ENCODE measurements around the gene RRAGC.
"Not testable (repeated sequence)": the region's sequence is repeated elsewhere in the genome, so short reads cannot be mapped to it uniquely, and the experiment has no call there.

The RRAGC gene

DNA sequence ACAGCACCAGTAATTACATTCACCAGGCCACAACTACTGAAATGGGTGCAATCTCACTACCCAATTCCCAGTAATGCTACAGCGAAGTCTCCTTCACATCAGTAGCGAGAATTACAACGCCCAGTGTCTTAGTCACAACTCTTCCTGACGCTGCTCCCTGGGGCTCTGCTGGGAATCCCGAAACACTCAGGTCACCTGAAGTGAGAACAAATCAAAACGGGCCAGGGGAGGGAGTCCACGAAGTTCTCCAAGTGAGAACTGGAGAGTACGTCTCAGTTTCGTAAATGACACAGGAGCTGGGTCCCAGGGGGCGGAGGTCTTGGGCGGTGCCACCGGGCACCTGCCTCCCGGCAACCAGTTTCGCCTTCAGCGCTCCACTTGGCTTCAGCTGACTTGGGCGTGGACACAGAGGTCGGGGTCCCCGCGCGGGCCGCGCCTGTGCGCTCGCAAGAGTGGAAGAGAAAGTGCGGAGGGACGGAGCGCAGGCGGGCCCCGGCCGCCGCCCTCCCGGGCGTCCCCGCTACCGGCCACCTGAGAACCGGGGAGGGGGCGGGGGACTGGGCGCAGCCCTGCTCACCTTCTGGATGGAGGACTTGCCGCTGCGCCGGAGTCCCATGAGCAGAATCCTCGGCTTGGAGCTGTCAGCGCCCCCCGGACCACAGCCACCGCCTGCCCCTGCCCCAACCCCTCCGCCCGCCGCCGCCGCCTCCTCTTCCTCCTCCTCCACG lies 575 bp downstream of the RRAGC start:
- peak; percentile 54 for DNase-seq

DNA sequence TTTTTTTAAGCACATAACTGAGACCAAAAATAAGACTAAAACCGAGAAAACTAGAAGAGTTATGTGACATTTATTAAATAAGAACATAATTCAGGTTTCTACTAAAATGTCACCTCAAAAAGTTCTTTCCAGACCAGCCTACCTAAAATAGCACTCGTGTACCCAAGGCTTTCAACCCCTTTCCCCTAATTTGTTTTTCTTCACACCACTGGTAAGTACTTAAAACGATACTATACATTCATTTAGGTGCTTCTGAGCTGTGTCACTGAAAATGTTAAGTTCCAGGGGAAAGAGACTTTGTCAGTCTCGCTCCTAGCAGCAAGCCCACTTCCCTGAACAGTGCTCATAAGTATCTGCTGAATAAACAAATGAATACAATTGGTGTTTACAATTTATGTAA lies 6.8 kb downstream of the RRAGC start:
- no peak for DNase-seq

DNA sequence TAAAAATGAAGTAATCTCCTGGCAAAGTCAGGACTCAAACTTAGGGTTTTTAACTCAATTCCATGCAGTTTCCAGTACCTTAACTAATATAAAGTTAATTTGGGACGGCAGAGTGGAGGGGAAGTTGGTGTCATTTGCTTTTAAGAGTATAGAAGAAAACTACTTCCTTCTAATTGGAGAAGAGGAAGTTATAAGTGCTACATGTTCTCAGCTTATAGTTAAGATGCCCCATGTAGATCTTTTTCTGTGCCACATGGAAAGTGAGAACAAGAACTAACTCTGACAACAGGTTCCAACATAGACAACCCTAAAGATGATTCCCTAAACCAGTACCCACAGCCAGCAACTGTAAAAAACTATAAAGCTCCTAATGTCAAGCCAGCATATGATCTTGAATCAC lies 11.5 kb downstream of the RRAGC start:
- peak; percentile 70 for DNase-seq

DNA sequence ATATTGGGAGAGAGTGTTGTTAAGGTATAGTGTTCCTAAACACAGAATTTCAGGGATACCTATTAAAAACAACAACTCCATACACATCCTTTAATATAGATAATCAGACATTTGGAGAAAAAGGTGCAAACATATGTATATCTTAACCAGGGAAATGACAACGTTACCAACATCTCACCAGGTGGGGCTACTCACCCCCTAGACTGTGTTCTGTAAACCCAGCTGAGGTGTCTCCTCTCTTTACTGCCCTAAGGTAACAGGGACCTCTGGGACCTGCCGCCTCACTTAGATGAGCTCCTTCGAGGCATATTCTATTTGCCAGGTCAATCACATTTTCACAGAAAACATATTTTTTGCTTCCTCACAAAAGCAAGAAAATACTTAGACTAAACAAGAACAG lies 13.4 kb downstream of the RRAGC start:
- no peak for DNase-seq

DNA sequence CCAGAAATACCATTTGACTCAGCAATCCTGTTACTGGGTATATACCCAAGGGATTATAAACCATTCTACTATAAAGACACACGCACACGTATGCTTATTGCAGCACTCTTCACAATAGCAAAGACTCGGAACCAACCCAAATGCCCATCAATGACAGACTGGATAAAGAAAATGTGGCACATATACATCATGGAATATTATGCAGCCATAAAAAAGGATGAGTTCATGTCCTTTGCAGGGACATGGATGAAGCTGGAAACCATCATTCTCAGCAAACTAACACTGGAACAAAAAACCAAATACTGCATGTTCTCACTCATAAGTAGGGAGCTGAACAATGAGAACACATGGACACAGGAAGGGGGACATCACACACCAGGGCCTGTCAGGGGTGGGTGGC lies 14.5 kb downstream of the RRAGC start:
- not testable (repeated sequence) for DNase-seq

DNA sequence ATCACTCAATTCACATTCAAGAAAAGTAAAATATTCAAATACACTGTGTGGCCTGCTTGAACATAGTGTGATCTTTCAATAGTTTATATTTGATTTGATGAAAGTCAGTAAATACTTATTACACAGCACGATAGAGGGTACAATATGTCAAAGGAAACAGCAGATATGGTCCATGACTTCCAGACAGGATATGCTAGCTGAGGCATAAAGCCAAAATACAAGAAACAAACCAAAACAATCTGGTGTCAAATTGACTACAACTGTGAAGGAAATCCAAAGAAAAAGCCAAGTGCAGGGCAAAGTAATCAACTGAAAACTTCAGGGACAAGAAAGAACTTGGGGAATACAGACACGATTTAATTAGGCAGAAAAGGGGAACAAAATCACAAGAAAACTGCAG lies 19.3 kb downstream of the RRAGC start:
- DNase-seq = no peak

DNA sequence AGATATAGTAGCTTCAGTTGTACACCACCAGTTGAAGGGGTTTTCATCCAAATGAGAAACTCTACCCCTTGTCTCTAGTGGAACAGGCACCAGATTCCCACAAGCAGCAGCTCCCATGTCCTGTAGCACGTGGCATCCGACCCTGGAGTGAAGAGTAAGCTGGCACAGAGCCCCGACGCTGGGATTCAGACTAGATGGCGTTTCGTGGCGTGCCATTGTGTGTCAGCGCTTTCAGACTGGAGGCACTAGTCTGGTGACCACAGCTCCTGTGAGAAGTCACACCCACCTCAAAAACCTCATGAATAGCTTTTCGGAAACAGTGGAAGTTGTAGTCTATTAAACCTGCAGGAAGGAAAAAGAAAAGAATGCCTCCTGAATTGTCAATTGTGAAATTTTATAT lies 20.2 kb downstream of the RRAGC start:
- DNase-seq = no peak

DNA sequence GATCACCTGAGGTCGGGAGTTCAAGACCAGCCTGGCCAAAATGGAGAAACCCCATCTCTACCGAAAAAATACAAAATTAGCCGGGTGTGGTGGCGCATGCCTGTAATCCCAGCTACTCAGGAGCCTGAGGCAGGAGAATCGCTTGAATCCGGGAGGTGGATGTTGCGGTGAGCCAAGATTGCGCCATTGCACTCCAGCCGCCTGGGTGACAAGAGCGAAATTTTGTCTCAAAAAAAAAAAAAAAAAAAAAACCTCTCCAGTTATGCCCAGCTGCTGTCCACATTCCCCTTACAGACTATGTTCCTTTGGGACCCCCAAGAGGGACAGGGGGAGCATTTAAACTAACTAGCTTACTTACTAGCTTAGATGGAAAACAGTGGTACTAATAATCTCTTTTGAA lies 23.3 kb downstream of the RRAGC start:
- DNase-seq = not testable (repeated sequence)

DNA sequence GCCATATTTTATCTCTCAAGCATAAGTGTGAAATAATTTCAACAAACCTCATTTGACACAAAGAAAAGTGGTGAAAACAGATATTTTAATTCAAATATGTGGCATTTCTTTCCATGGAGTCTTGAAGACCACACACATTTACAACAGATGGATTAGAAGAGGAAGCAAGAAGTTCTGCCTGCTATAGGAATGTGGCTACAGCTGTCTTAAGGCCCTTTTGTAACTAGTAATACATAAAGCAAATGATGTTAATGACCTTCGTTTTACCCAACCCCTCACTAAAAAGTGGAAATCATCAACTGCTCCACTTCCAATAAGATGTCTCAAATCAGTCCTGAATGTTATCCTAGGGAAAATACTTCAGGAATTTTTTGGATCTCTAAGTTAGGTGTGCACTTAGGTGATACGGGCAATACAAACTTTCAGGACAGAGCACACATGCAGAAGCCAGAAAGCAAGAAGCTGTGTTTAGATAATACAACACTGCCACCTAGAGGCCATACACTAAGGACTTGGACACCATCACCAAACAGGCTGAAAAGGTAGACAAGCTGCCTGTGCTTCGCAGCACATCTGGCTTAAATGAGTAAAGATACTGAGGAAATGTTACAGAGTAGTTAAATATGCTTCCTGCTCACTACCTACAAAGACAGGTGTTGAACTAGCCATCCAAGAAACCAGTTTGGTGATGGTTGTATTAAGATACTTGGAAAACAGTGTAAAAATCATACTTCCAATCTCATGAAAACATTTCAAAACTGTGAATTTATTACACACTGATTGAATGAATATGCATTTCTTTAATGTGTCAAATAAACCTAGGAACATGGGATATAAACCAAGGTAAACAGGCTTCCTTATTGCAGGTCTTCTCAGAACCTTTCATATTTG lies 24.4 kb downstream of the RRAGC start:
- peak; percentile 89 for DNase-seq

DNA sequence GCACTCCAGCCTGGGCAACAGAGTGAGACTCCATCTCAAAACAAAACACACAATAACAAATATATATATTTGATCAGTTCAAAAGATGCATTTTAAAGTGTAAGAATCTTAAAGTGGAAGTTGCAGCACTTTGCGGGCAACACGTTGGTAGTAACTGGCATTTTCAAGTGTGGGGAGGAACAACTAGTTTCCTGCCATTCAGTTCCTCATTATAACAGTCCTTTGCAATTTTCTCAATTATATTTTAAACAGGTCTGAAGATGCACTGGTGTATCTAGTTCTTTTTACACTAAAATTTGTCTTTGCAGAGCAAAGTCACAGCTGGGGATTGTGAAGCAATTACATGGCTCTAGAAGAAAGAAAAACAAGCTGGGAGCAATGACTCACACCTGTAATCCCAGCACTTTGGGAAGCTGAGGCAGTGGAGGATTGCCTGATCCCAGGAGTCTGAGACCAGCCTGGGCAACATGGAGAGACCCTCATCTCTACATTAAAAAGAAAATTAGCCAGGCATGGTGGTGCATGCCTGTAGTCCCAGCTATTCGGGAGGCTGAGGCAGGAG lies 25.3 kb downstream of the RRAGC start:
- DNase-seq = no peak

DNA sequence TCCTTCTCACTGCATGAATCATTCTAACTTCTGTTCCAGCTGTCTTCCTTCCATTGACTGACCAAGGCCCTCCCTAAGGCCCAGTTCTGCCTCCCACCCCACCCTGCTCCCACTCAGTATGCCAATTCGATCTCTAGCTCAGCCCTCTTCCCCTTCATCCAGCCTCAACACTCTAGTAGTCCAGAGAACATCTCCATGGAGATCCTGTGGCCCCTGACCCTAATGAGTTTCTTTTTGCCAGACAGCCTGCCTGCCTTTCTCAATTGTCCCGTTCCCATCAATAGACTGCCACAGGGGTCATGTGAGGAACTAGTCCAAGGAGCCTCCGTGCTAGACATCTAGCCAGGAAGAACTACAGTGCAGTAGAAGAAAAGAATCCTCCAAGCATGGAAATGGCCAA lies 26.4 kb downstream of the RRAGC start:
- DNase-seq = no peak

DNA sequence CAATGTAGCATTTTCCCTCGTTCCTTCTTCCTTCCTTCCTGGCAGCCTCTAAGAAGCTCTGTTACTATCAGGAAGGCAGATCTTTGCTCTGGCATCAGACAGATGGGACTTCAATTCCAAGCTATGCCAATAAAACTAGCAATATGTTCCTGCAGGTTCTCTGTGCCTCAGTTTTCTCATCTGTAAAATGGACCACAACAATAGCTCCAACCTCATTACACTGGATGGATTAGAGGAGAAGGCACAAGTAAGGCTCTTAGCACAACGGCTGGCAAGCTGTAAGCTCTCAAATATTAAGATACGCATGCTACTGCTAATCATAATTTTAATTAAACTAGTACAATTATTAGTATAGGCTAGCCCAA lies 27.2 kb downstream of the RRAGC start:
- DNase-seq = no peak

DNA sequence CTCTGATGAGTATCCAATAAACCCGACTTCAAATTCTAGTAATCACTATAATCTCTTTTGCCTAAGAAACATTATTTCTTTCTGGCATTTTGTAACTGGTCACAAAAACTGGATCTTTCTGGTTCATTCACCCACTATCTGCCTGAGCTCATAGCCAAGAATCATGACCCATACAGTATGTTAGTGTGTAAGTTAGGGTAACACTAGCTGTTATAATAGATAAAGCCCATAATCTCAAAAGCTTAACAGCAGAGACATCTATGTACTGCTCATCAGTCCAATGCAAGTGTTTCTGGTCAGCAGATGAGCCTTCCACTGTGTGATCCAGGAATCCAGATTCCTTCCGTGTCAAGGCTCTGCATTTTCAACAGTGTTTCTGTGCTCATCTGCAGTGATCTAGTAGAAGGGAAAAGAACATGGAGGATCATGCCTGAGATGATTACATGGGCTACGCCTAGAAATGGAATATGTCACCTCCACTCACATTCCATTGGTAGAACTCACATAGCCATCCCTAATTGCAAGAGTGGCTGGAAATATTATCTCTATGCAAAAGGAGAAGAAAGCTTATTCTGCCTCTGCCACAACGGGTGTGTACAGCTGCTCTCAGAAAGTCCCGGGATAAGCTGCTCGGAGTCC lies 27.7 kb downstream of the RRAGC start:
- peak; percentile 30 for DNase-seq

DNA sequence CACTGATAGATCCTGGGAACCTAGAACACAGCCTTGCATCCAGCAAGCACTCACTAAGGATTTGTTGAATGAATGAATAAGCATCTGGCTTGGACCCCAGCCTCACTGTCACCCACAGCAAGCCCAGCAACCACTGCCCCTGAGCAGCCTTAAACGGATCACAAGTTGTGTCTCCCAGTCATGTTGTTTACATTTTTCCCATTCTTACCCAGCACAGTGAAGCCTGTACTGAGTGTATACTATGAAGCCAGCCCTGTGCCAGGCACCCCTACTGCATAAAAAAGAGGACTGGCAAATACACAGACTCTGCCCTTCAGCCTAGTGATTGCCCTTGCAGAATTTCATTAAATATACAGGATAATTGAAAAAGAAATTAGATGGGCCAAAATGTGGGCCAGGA lies 30.2 kb downstream of the RRAGC start:
- DNase-seq = no peak

DNA sequence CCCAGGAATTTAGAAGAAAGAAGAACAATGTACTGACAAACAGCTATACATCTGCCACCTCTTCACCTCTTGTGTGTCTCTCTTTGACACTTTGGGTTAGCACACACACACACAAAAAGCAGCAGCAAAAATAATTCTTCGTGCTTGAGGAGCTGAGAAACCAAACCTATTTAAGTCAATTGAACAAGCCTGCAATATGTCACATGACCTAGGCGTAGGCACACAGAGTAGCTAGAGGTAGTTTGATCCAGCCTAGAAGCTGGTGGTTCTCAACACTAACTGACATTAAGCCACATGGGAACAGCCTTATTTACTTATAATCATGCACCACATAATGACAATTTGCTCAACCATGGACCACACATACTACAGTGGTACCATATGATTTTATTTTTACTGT lies 32.3 kb downstream of the RRAGC start:
- DNase-seq = no peak

DNA sequence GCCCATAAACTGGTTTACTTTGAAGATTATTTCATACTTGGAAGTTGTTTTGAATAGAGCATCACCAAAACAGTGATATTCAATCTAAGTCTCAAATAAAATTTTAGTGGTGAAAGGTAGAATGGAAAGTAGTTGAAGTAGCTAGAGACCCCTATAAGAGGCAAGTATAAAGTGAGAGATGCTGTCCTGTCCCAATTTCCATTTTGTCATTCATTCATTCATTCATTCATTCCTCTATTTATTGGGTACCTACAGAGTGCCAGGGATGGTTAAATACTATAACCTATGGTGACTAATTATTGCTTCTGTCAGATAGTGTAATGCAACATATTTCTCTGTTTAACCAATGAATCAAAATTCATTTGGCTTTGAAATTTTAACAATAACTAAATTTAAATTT lies 32.7 kb downstream of the RRAGC start:
- no peak for DNase-seq

DNA sequence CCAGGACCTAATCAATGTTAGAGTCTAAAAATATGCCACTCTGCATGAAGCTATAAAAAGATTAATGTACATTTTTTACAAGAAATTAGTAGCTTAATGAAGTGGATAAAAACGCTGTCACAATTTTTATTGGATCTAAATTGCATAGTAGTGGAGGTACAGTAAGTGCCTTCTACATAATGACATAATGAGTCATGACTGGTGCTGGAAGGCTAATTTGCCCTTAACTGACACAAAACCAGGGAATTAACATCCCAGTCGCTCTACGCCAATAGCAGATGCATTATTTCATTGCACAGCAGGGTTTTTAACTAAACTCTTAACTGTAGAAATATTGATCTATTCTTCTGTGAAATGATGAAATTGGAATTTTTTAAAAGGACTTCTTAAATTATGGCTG lies 33.3 kb downstream of the RRAGC start:
- DNase-seq = no peak

DNA sequence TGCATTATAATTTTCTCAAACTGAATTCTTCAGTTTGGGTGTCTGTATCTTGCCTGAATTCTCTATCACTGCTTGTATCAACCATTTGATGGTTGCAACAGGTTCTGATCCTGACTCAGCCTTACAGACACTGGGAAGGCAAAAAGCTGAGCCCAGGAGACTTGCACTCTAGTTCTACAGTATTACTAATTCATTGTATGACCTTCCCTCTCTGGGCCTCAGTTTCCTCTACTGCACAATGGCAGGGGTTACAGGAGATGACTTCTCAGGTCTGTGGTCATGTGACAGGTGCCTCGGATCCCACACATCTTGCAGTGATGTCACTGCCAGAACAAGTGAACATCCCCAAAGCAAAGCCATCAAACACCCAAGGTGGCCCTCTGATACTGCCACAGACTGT lies 38.7 kb downstream of the RRAGC start:
- DNase-seq = no peak

DNA sequence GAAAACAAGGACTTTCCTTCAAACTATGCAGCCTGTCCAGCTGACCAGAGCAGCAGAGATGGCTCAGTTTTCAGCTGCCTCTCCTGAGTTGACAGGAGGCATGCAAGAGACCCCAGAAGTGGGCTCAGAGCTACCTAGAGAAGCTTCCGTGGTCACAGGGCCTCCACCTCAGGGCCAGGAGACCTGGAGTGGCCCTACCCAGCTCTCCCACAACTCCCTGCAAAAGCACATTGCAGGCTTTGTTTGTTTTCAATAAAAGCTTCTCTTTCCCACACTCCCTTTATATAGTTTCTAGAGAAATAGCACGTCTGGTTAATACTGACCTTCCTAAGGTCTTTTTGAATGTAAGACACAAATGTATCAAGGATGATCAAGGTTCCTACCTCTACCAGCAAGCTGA lies 40.1 kb downstream of the RRAGC start:
- no peak for DNase-seq

DNA sequence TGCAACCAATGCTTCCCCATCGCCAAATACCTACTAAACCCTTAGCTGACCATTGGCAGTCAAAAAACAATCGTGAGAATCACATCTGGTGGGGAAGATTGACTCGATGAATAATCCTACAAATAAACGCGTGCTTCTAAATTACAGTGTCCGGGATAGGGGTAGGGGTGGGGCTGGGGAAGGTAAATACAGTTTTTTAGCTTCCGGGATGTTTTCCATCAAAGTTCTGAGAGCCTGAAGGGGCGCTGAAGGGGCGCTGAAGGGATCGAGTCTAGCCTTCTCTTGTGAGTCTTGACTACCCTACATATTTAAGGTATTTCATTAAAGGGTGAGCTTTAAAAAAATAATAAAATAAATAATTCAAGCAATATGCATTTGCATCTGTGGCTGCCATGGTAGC lies 40.5 kb downstream of the RRAGC start:
- DNase-seq = no peak

DNA sequence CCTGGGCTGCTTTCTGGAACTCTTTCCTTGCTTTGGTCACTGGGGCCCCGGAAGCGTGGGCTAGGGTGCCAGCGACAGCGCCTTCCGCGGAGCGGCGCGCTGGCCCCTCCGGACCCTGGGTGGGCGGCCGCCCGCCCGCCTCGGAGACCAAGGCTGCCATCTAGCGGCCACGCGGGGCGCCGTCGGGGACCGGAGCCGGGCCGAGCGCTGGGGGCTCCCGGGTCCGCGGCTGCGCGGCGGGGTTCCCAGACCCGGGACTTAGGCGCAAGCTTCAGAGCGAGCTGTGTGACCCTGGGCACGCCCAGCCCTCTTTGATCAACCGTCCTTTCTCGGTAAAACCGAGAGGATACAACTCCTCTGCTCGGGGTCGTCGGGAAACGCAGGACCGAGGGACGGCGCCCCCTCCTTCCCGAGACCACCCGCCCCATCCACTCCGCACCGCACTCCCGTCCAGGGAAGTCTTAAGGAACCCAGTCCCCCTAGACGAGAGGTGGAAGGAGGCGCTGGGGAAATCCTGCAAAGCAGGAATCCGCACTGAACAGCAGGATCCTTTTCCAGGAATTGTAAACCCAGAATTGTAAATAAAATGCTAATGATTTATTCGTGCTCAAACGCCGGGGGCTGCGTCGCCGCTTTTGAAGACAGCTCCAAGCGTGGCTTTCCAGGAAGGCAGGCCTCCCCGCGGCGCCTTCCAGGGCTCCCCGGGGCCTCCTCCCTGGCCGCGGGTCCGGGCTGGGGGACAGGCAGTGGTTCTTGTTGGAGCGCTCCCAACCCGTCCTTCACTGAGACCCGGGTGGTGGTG lies 41.2 kb downstream of the RRAGC start:
- DNase-seq = peak; percentile 25

DNA sequence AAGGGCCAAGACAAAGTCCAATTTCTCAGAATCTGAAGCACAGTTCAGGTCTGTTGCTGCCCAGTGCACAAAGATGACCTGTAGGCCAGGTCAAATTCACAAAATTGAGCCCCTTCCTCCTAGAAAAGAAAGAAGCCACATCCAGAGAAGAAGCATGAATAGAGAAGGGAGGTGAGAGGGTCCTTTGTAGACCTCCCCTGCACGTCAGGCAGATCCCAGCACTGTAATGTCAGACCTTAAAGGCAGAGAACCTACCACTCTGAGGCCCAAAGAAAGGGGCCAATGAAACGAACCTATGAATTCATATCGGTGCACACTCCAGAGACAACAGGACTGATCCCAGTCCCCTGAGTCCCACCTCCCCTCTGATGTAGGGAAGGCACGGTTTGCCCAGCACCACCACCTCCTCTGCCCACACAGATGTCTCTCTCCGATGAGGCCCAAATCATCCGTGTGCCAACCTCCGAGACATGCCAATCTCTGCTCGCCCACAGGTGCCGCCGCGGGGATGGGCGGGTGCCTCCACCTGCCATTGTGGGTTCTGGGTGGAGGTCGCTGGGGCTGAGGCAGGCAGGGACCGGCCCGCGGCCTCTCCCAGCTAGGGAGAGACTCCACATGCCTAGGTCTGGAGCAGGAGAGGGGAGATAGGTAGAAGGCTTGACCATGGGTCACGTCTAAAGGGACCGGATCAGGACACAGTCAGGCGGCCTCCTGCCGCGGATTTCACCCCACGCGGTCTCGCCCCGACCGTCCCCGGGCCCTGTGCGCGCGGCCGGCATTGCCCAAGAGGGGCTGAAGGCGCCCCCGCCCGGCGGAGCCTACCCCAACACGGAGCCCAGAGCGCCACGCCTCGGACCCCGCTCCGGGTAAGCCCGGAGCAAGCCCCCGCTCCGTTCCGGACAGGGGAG lies 42.1 kb downstream of the RRAGC start:
- no peak for DNase-seq
